Measurements from ENCODE around the gene SDK1. TPM values are rescaled to one million over a fixed set of nuclear protein-coding genes. Genes with fewer than 3 reads are reported as not detected.

Gene SDK1
- total and polyA plus RNA-seq, 10 of the 15 experiments (the other 5 are each of a cell fraction or from before 2014, with no cell fraction given): 0.14 to 0.33 TPM; not detected in 8

GRCh38 chr7:3882782-3883181 is 581.7 kb downstream of the SDK1 start (continued):
- TF ChIP-seq REST (IDR thresholded peaks at IDR 0.05; ENCODE audit: low read depth, low read length) (no peak), BCLAF1 (IDR thresholded peaks at IDR 0.05) (no peak)

- Histone ChIP-seq H3K79me2 (ENCODE audit: control insufficient read depth, insufficient read depth, low read length) (no peaks in the 10 kb centered on the region), H3K9me3 (replicated peaks; ENCODE audit: control insufficient read depth, insufficient read depth, low read length) (no peaks in the 10 kb centered on the region; the same call in 2 of the 3 replicates), H3K4me3 (no peak overlapping the region), H3K27ac (ENCODE audit: control insufficient read depth, insufficient read depth) (no peak overlapping the region), H2AFZ (ENCODE audit: control insufficient read depth, low read depth, low read length) (no peak overlapping the region), H3K36me3 (ENCODE audit: control insufficient read depth in 2 of 2, insufficient read depth in 2 of 2, low read length in 1 of 2) (no peaks in the 10 kb centered on the region), H3K27me3 (replicated peaks in 1 of 2; ENCODE audit: control insufficient read depth in 2 of 2, insufficient read depth in 2 of 2, low read length in 1 of 2) (no peaks in the 10 kb centered on the region), H3K4me1 (ENCODE audit: control insufficient read depth, insufficient read depth, low read length) (no peaks in the 10 kb centered on the region), H4K20me1 (ENCODE audit: control insufficient read depth, insufficient read depth) (no peaks in the 10 kb centered on the region), H3K4me2 (ENCODE audit: control insufficient read depth, insufficient read depth) (no peak overlapping the region), H3K9ac (ENCODE audit: control insufficient read depth, insufficient read depth, low read length) (no peak overlapping the region)
- ChIA-PET POLR2A (no interaction called here), RAD21 (ENCODE audit: unreplicated experiment) (no interaction called here), CTCF (no interaction called here), SMC1A (ENCODE audit: uncharacterized antibody, unreplicated experiment) (no interaction called here)
- ATAC-seq (no peak), DNase-seq (ENCODE audit: low read depth, low spot score) (no peak), FAIRE-seq (no peak)
- no TSS peak for BruUV-seq (replicated peaks)
- TF ChIP-seq RCOR1 (conservative IDR thresholded peaks at IDR 0.05; ENCODE audit: low read depth, low read length): no peak
- no peak for TF ChIP-seq CBX5 (IDR thresholded peaks at IDR 0.05; ENCODE audit: low read depth)
- no peak for TF ChIP-seq FOXK2 (IDR thresholded peaks at IDR 0.05)
- no peak for TF ChIP-seq RFX5 (IDR thresholded peaks at IDR 0.05; ENCODE audit: low read depth, low read length)
- no peak for TF ChIP-seq STAT1 (conservative IDR thresholded peaks at IDR 0.05)
- TF ChIP-seq ZBED1 (IDR thresholded peaks at IDR 0.05; ENCODE audit: borderline replicate concordance): no peak
- TF ChIP-seq HSF1 (IDR thresholded peaks at IDR 0.05; ENCODE audit: low read depth, low read length): no peak
- TF ChIP-seq MTA2 (IDR thresholded peaks at IDR 0.05; ENCODE audit: low read depth): no peak
- TF ChIP-seq PML (IDR thresholded peaks at IDR 0.05; ENCODE audit: low read length): no peak
- in situ Hi-C loops (cut with MboI): no loop called here
- 42% methylated on average over 6 of the region's 6 CpGs for WGBS (ENCODE audit: insufficient coverage, insufficient replicate concordance, low lambda C conversion rate, missing lambda C conversion rate)
- intact Hi-C loops (cut with micrococcal nuclease; ENCODE audit: unreplicated experiment): no loop called here
These were observed 583.5 kb downstream of the SDK1 start for GRCh38 chr7:3884543-3884942.

Data from GM12878 (cell line).